GM12875 (cell line): ENCODE measurements around the gene CDC23.

ENCODE experiments used
- H3K4me3 ChIP-seq: one replicate; pipeline ENCODE4 v1.5.1; 2011; ENCODE audit warnings: low read depth, low read length, control low read depth
- TF ChIP-seq, protein P1 (sequence below): IDR thresholded peaks from 2 replicates; pipeline ENCODE4 v1.5.1; 2011; ENCODE audit warnings: low read depth, mild to moderate bottlenecking, control low read depth, inconsistent platforms, low read length, moderate library complexity, borderline replicate concordance; ENCODE audit not compliant: insufficient read depth

CDC23 gene

DNA sequence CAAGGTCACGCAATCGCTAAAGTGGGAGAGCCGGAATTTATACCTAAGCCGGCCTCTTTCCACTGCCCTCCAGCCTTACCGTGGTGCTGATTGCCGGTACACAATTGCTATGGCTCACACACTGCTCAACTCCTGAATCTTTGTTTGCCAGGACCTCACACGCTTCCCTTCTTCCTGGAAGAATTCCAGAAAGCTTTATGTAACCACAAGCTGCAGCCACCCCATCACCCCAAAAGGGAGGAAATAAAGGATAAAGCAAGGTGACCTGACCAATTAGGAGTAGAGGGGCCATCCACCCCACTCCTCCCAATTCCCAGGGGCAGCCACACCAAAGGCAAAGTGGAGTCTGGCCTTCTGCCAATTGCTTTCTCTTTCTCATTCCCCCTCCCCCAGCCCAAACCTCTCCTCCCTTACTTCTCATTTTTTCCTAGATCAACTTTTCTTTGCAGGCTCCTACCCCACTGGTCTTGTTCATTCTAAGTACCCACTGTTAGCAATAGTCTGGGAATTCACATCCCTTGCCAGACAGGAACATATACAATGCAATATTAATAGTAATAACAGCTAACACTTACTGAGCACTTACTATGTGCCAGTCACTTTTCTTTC, 18.0 kb upstream of the CDC23 start:
- TF ChIP-seq, protein P1, sequence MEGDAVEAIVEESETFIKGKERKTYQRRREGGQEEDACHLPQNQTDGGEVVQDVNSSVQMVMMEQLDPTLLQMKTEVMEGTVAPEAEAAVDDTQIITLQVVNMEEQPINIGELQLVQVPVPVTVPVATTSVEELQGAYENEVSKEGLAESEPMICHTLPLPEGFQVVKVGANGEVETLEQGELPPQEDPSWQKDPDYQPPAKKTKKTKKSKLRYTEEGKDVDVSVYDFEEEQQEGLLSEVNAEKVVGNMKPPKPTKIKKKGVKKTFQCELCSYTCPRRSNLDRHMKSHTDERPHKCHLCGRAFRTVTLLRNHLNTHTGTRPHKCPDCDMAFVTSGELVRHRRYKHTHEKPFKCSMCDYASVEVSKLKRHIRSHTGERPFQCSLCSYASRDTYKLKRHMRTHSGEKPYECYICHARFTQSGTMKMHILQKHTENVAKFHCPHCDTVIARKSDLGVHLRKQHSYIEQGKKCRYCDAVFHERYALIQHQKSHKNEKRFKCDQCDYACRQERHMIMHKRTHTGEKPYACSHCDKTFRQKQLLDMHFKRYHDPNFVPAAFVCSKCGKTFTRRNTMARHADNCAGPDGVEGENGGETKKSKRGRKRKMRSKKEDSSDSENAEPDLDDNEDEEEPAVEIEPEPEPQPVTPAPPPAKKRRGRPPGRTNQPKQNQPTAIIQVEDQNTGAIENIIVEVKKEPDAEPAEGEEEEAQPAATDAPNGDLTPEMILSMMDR = no peak
- no peak overlapping the region for H3K4me3 ChIP-seq

DNA sequence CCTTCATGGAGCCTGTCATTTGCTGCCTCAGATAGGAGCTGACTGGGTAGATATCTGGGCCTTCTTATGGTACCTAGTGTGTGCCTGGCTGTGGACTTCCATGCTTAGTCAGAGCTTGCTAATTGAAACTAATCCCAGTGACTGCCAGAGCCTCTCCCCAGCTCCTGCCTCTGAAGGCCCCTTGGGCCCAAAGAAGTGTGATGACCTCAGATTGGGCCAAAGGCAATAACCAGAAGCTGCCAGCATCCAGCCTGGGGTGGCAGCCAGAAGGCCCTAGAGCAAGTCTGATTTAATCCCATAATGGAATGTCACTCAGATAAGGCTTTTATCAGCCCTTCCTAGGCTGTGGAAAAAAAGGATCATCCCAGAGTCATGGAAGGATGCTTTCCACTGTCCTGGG, 17.1 kb upstream of the CDC23 start:
- TF ChIP-seq, protein P1 = no peak
- H3K4me3 ChIP-seq = no peak overlapping the region

DNA sequence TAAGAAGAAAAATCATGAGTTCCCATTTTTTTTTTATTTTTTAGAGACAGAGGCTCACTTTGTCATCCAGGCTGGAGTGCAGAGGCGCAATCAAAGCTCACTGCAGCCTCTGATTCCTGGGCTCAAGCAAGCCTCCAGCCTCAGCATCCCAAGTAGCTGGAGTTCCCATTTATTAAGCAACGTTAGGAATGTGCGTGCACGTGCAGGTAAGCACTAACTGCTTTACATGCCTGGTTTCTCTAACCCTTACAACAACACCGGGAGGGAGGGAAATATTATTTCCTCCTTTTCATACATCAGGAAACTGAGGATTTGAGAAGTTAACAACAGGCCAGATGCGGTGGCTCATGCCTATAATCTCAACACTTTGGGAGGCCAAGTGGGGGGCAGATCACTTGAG, 16.3 kb upstream of the CDC23 start:
- TF ChIP-seq, protein P1 = no peak
- no peak overlapping the region for H3K4me3 ChIP-seq

DNA sequence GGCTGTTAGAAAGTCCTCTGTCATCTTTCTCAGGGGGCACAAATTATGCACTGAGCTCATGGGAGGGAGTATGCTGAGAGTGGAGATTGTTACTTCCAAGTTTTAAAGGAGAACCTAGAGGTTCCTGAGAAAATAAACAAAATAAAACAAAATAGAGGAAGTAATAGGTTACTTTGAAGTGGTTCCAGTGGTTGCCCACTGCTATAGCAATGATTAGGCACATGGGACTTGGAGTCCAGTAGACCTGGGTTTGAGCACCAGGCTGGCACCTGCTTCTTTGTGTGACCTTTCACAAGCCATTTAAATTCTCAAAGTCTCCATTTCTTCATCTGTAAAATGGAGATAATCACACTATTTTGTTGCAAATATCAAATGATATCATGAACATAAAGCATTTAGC, 13.8 kb upstream of the CDC23 start:
- TF ChIP-seq, protein P1 = no peak
- H3K4me3 ChIP-seq = no peak overlapping the region

DNA sequence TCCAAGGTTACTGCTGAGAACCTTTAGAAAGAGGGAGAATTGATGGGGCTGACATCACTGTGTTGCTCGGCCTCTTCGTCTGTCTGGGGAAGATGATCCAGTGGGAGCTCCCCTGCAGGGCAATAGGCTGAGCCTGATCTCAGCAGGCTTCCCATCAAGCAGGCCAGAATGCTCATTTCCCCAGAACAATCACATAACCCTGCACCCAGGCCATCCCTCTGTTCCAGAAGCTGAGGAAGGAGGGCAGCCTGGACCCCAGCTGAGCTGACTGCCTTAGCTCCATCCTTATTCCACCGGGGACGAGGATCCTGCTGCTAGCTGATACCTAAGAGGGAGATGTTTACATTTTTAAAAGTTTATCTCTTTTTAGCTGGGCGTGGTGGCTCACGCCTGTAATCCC, 11.6 kb upstream of the CDC23 start:
- TF ChIP-seq, protein P1 = no peak
- H3K4me3 ChIP-seq = no peak overlapping the region

DNA sequence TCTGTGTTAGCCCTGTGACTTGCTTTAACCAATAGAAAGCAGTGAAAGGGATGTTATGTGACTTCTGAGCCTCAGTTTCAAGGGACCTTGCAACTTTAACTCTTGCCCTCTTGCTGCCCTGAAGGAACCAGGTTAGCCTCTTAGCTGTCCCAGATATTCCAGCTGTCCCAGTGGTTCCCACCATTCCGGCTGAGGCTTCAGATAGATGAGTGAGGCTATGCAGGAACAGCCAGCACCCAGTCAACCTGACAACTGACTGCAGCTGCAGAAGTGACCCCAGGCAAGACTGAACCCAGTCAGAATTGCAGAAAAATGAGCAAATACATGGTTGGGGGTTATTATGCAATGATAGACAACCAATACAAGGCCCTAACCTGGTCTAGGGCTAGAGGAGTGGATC, 10.4 kb upstream of the CDC23 start:
- TF ChIP-seq, protein P1 = no peak
- no peak overlapping the region for H3K4me3 ChIP-seq

DNA sequence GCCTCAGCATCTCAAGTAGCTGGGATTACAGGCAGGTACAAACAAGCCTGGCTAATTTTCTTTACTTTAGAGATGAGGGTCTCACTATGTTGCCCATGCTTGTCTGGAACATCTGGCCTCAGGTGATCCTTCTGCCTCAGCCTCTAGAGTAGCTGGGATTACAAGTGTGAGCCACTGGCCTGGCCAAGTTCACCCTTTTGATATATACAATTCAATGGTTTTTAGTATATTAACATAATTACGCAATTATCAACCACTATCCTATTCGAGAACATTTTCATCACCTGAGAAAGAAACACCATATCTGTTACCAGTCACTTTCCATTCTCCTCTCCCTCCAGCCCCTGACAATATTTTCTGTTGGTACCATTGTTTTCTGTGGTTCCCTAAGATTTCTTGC, 3.7 kb upstream of the CDC23 start:
- H3K4me3 ChIP-seq = no peak overlapping the region
- TF ChIP-seq, protein P1 = no peak
